Muscle of back (tissue), 11 donors: Measurements from ENCODE around the gene MBTPS1. TPM values are rescaled to one million over a fixed set of nuclear protein-coding genes. Genes with fewer than 3 reads are reported as not detected.
A peak's percentile ranks its signal among the peaks of the same experiment; 100 is the strongest.

Source experiments
- DNase-seq, 3 donors: peaks; one replicate each; pipeline versions ENCODE4 v3.0.0 to v3.0.0-alpha.2; 2013
- polyA plus RNA-seq, 10 donors: library from polyadenylated mRNA; unstranded; fragments of 120-200 nt; gene quantifications; one replicate each; pipeline ENCODE4 v1.2.1, GENCODE V29; 2013; ENCODE audit not compliant: insufficient read length in 10 of 10

Gene MBTPS1
- polyA plus RNA-seq, 10 donors = 65.9 to 92.8 (median 68.7) TPM

GRCh38 chr16:84054916-84055315 is 61.8 kb downstream of the MBTPS1 start:
- DNase-seq = no peak

GRCh38 chr16:84054271-84054670 is 62.5 kb downstream of the MBTPS1 start:
- DNase-seq = no peak

- DNase-seq = no peak
These were observed 63.5 kb downstream of the MBTPS1 start for GRCh38 chr16:84053237-84053636.

- DNase-seq = no peak
These were observed 64.6 kb downstream of the MBTPS1 start for GRCh38 chr16:84052071-84052622.

- no peak for DNase-seq
These were observed 66.4 kb downstream of the MBTPS1 start for GRCh38 chr16:84050316-84050715.

- no peak for DNase-seq
These were observed 67.2 kb downstream of the MBTPS1 start for GRCh38 chr16:84049403-84050060.

GRCh38 chr16:84048871-84049270 is 67.9 kb downstream of the MBTPS1 start:
- no peak for DNase-seq

- DNase-seq = no peak
These were observed 68.5 kb downstream of the MBTPS1 start for GRCh38 chr16:84048270-84048669.

GRCh38 chr16:84047626-84048025 is 69.1 kb downstream of the MBTPS1 start:
- no peak for DNase-seq

GRCh38 chr16:84047206-84047605 is 69.5 kb downstream of the MBTPS1 start:
- no peak for DNase-seq

GRCh38 chr16:84045818-84046470 is 70.8 kb downstream of the MBTPS1 start:
- DNase-seq = no peak

GRCh38 chr16:84045001-84045817 is 71.5 kb downstream of the MBTPS1 start:
- no peak for DNase-seq

GRCh38 chr16:84044118-84044488 is 72.6 kb downstream of the MBTPS1 start:
- DNase-seq = no peak

- no peak for DNase-seq
These were observed 73.1 kb downstream of the MBTPS1 start for GRCh38 chr16:84043486-84044117.

- DNase-seq = no peak
These were observed 73.8 kb downstream of the MBTPS1 start for GRCh38 chr16:84042879-84043485.

- DNase-seq = no peak
These were observed 74.3 kb downstream of the MBTPS1 start, which contains the start of gene SLC38A8 for GRCh38 chr16:84042308-84042878. SLC38A8 (minus strand) TSS chr16:84042795; CDS start chr16:84042157, 638 bp downstream.

- no peak for DNase-seq
These were observed 74.9 kb downstream of the MBTPS1 start for GRCh38 chr16:84041881-84042280.

GRCh38 chr16:84040823-84041820 is 75.6 kb downstream of the MBTPS1 start:
- DNase-seq = peak; percentile 23 to 68 (median 42)

GRCh38 chr16:84040226-84040822 is 76.4 kb downstream of the MBTPS1 start:
- no peak for DNase-seq
